CD4-positive, alpha-beta T cell treated with Interferon alpha-2 for 1 hour (primary cell): ENCODE results near the gene STPG1.
"Not testable (repeated sequence)": the region's sequence is repeated elsewhere in the genome, so short reads cannot be mapped to it uniquely, and the experiment has no call there.

Experiments used
- DNase-seq, 2 donors: peaks; one replicate each; pipeline ENCODE4 v3.0.0-alpha.2; 2020 to 2022

STPG1 gene

GRCh38 chr1:24413350-24414163 is at the start of gene STPG1:
STPG1 (minus strand) TSS chr1:24413782; CDS start chr1:24401388, 12,394 bp downstream.
- peak; percentile 83 to 92 for DNase-seq

- not testable (repeated sequence) for DNase-seq
Observed at GRCh38 chr1:24462128-24462527, 48.5 kb upstream of the STPG1 start.

- DNase-seq = no peak
Observed at GRCh38 chr1:24459551-24460266, 46.1 kb upstream of the STPG1 start.

- no peak for DNase-seq
Observed at GRCh38 chr1:24457866-24458265, 44.3 kb upstream of the STPG1 start.

- no peak for DNase-seq
Observed at GRCh38 chr1:24455272-24455671, 41.7 kb upstream of the STPG1 start.

GRCh38 chr1:24454673-24455072 is 41.1 kb upstream of the STPG1 start:
- no peak for DNase-seq

- DNase-seq = no peak
Observed at GRCh38 chr1:24452922-24453485, 39.4 kb upstream of the STPG1 start.

GRCh38 chr1:24451746-24452145 is 38.2 kb upstream of the STPG1 start:
- no peak for DNase-seq

- DNase-seq = no peak
Observed at GRCh38 chr1:24450857-24451397, 37.3 kb upstream of the STPG1 start.

GRCh38 chr1:24450316-24450715 is 36.7 kb upstream of the STPG1 start:
- no peak for DNase-seq

- not testable (repeated sequence) for DNase-seq
Observed at GRCh38 chr1:24446446-24446845, 32.9 kb upstream of the STPG1 start.

GRCh38 chr1:24443241-24443656 is 29.7 kb upstream of the STPG1 start:
- no peak for DNase-seq

GRCh38 chr1:24442764-24443163 is 29.2 kb upstream of the STPG1 start:
- no peak for DNase-seq

- no peak for DNase-seq
Observed at GRCh38 chr1:24441996-24442668, 28.6 kb upstream of the STPG1 start.

- no peak for DNase-seq
Observed at GRCh38 chr1:24441480-24441879, 27.9 kb upstream of the STPG1 start.

- no peak for DNase-seq
Observed at GRCh38 chr1:24440436-24440835, 26.9 kb upstream of the STPG1 start.

- no peak for DNase-seq
Observed at GRCh38 chr1:24438423-24438901, 24.9 kb upstream of the STPG1 start.

GRCh38 chr1:24437631-24438396 is 24.2 kb upstream of the STPG1 start:
- no peak for DNase-seq

GRCh38 chr1:24435782-24436365 is 22.3 kb upstream of the STPG1 start:
- DNase-seq = no peak

GRCh38 chr1:24427545-24427862 is 13.9 kb upstream of the STPG1 start:
- no peak for DNase-seq

GRCh38 chr1:24426744-24427544 is 13.4 kb upstream of the STPG1 start:
- DNase-seq = no peak
